Measurements from ENCODE around the gene GAP43.

The GAP43 gene

GRCh38 chr3:115659253-115660220 lies 36.2 kb downstream of the GAP43 start:
- H3K4me3 ChIP-seq (ENCODE audit: low read depth, low read length): no peak overlapping the region
- no peak for TF ChIP-seq CTCF (IDR thresholded peaks at IDR 0.05; ENCODE audit: borderline replicate concordance, insufficient read depth, low read depth, low read length)

DNA sequence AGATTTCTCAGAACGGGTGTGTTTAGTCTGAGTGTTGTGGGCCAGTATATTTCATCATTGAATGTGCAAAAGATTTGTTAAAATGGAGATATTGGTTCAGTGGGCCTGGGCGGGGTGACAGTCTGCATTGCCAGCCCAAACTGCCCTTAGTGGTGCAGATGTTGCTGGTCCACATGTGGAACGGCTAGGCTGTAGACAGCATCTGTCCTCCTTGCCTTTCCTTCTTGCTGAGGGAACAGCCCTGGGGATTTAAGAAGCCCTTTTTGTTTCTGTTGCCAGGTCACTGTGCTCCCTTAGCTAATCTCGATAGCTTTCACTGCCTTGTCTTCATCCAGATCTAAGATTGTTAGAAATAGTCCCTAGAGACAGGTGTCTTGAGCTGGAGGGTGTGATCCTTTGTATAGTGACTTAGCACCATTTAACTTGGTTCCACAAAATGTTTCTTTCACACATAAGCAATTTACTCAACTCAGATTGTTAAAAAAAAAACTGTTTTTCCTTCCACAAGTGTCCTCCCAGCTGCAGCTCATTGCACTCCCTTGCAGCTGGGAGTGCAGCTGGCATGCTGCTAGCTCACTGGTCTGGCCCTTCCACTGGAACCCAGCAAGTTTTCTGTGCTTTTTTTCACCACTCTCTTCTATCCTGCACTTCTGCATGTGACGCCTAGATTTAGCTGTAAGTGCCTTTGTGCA lies 37.5 kb downstream of the GAP43 start:
- no peak for TF ChIP-seq CTCF (IDR thresholded peaks at IDR 0.05; ENCODE audit: borderline replicate concordance, insufficient read depth, low read depth, low read length)
- no peak overlapping the region for H3K4me3 ChIP-seq (ENCODE audit: low read depth, low read length)

DNA sequence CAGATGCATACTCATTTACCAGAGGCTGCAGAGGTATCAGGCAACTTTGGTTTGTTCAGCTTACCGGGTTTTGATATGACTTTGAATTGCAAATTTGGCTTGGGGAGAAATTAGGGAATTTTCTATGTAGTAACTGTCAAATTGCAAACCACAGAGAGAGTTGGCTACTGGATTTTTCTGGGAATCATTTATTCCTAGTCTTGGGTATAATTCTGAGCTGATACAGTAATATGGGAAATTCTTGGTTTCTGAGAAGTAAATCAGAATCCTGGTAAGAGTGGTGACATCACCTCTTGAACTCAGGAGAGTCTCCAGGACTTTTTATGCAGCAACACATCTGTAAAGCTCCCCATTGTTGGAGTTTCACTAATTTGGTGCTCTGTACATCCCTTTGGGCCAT lies 39.0 kb downstream of the GAP43 start:
- H3K4me3 ChIP-seq (ENCODE audit: low read depth, low read length): no peak overlapping the region
- no peak for TF ChIP-seq CTCF (IDR thresholded peaks at IDR 0.05; ENCODE audit: borderline replicate concordance, insufficient read depth, low read depth, low read length)

DNA sequence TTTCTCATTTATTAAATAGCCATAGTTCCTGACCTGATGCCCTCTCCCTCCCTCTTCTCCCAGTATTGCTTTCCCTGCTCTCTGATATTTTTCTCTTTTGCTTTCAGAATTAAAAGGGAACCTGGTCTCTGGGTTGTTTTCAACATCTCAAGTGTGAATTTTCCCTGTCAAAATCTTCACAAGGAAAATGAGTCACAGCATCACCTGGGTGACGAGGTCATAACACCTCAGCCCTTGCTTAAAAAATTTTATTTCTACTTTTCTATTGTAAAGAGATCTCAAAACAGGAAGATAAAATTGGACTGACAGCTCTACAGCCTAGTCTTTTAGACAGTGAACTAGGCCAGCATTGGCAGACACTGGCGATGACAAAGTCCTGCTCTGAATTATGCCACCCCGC lies 40.1 kb downstream of the GAP43 start:
- TF ChIP-seq CTCF (IDR thresholded peaks at IDR 0.05; ENCODE audit: borderline replicate concordance, insufficient read depth, low read depth, low read length): no peak
- no peak overlapping the region for H3K4me3 ChIP-seq (ENCODE audit: low read depth, low read length)

DNA sequence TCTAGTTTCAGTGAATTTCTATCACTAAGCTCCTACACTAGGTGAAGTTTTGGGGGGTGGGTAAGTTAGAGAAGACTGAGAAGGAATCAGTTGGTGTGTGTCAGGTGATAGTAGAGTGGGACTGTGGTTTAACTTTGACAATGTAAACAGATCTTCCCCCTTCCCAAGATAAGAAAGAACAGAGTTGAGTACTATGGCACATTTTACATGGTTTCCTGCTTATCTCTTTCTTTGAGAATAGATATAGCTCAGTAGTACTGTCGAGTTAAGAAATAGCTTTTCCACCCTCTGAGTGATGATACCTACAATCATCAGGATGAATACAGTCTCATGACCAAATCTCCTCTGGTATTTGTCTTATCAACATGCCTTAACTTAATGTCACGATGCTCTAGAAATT lies 42.8 kb downstream of the GAP43 start:
- TF ChIP-seq CTCF (IDR thresholded peaks at IDR 0.05; ENCODE audit: borderline replicate concordance, insufficient read depth, low read depth, low read length): no peak
- no peak overlapping the region for H3K4me3 ChIP-seq (ENCODE audit: low read depth, low read length)

- no peak for TF ChIP-seq CTCF (IDR thresholded peaks at IDR 0.05; ENCODE audit: borderline replicate concordance, insufficient read depth, low read depth, low read length)
- H3K4me3 ChIP-seq (ENCODE audit: low read depth, low read length): no peak overlapping the region
These were observed 43.8 kb downstream of the GAP43 start for GRCh38 chr3:115666920-115667737.

Measured in GM12875 (cell line).